T-cell (primary cell): ENCODE data around the gene PDPN. TPM values are rescaled to one million over a fixed set of nuclear protein-coding genes. Genes with fewer than 3 reads are reported as not detected.
"Not testable (repeated sequence)": the region's sequence is repeated elsewhere in the genome, so short reads cannot be mapped to it uniquely, and the experiment has no call there.

Source experiments
- ATAC-seq, 4 experiments: fragments of 200-7000 bp in 3 of 4; fragments of 150-1000 bp in 1 of 4; cut with Tn5 transposase; replicated peaks in 1 of 4; 1 replicate in 3 of 4; 2 replicates in 1 of 4; pipeline ENCODE4 v1.10.0; 2021; ENCODE audit warnings: moderate library complexity in 3 of 4, mild to moderate bottlenecking in 2 of 4, moderate number of reproducible peaks in 1 of 4
- CTCF ChIA-PET, 2 donors: fragments of 300-600 bp; sonication (Branson Sonifier 250); formaldehyde crosslinking; loops; one replicate each; lab custom pipeline; 2022; ENCODE audit warnings: antibody characterized with exemption in 2 of 2; lab: Charles Lee
- POLR2A ChIA-PET, 2 donors: fragments of 300-600 bp; sonication (Branson Sonifier 250); formaldehyde crosslinking; loops; one replicate each; lab custom pipeline; 2022; ENCODE audit warnings: antibody characterized with exemption in 2 of 2; lab: Charles Lee
- DNase-seq, 35 experiments: peaks; one replicate each; pipeline versions ENCODE4 v3.0.0 to v3.0.0-alpha.2; 2013 to 2023
- H3K27ac ChIP-seq: one replicate; pipeline ENCODE4 v1.5.1; 2013; ENCODE audit warnings: low read length
- H3K27me3 ChIP-seq, 2 experiments: replicated peaks in 1 of 2; 1 replicate in 1 of 2; 2 replicates in 1 of 2; pipeline versions ENCODE4 v1.6.1 to v1.7.0; 2013; ENCODE audit warnings: low read length in 1 of 2, mixed read lengths in 1 of 2; ENCODE audit not compliant: control insufficient read depth in 2 of 2, insufficient read depth in 2 of 2; ENCODE audit errors: extremely low read depth in 1 of 2
- H3K36me3 ChIP-seq, 2 donors: 1 replicate in 1 of 2; 2 replicates in 1 of 2; pipeline versions ENCODE4 v1.6.1 to v1.7.0; 2013; ENCODE audit warnings: low read length in 1 of 2; ENCODE audit not compliant: control insufficient read depth in 2 of 2, insufficient read depth in 1 of 2; ENCODE audit errors: extremely low read depth in 1 of 2
- H3K4me1 ChIP-seq, 2 experiments: 1 replicate in 1 of 2; 2 replicates in 1 of 2; pipeline versions ENCODE4 v1.6.1 to v1.7.0; 2013; ENCODE audit warnings: low read length in 2 of 2, mixed read lengths in 1 of 2; ENCODE audit not compliant: insufficient read depth in 2 of 2, control insufficient read depth in 1 of 2; ENCODE audit errors: extremely low read depth in 1 of 2
- H3K4me3 ChIP-seq, 2 donors: 1 replicate in 1 of 2; 2 replicates in 1 of 2; pipeline versions ENCODE4 v1.5.1 to v1.7.0; 2013; ENCODE audit warnings: mild to moderate bottlenecking in 2 of 2, low read length in 1 of 2, moderate library complexity in 1 of 2; ENCODE audit not compliant: control insufficient read depth in 1 of 2; ENCODE audit errors: extremely low read depth in 1 of 2
- H3K9me3 ChIP-seq: 2 replicates; pipeline ENCODE4 v1.7.0; 2013
- H3K27ac Mint-ChIP-seq, 2 donors: one replicate each; pipeline ENCODE4 v1.8.0; 2020 to 2021; ENCODE audit warnings: mild to moderate bottlenecking in 2 of 2, mixed read lengths in 2 of 2
- H3K27me3 Mint-ChIP-seq, 2 donors: one replicate each; pipeline ENCODE4 v1.8.0; 2021 to 2022; ENCODE audit warnings: mixed read lengths in 2 of 2
- H3K36me3 Mint-ChIP-seq: one replicate; pipeline ENCODE4 v1.8.0; 2021; ENCODE audit warnings: mixed read lengths
- H3K4me1 Mint-ChIP-seq, 3 donors: one replicate each; pipeline ENCODE4 v1.8.0; 2020 to 2022; ENCODE audit warnings: mixed read lengths in 3 of 3, mild to moderate bottlenecking in 1 of 3
- H3K4me3 Mint-ChIP-seq, 3 donors: one replicate each; pipeline ENCODE4 v1.8.0; 2020 to 2022; ENCODE audit warnings: mild to moderate bottlenecking in 3 of 3, mixed read lengths in 3 of 3, moderate library complexity in 3 of 3
- H3K9me3 Mint-ChIP-seq, 3 donors: one replicate each; pipeline ENCODE4 v1.8.0; 2020 to 2022; ENCODE audit warnings: mixed read lengths in 3 of 3
- WGBS: methylation state at CpG from one replicate; pipeline ENCODE4 v1.1.5; 2013; ENCODE audit warnings: missing lambda C conversion rate; ENCODE audit not compliant: insufficient coverage; 5-methylcytosine and 5-hydroxymethylcytosine counted together
- total RNA-seq, 35 experiments: library from RNA in 6 of 35; stranded (reverse) in 6 of 35; fragments of 120-200 nt in 1 of 35; gene quantifications; one replicate each; pipeline versions ENCODE4 v1.2.1 to v1.2.4 and lab custom pipeline; 2013 to 2026

Gene PDPN
- total RNA-seq, 5 donors from 2014 or later (not counting 1 experiment from before 2014, with no cell fraction given), result 0.61 TPM; not detected in 4

GRCh38 chr1:13549521-13549920 lies 34.1 kb upstream of the PDPN start:
- Histone ChIP-seq H3K4me3 (no peak overlapping the region), H3K27me3 (peaks cover 0 to 4% of the 10 kb centered on the region in 2 experiments), H3K27ac (no peak overlapping the region), H3K36me3 (no peaks in the 10 kb centered on the region), H3K9me3 (no peaks in the 10 kb centered on the region), H3K4me1 (no peaks in the 10 kb centered on the region)
- WGBS, result no CpG with 5 or more reads among the region's 3 CpGs
- H3K27ac Mint-ChIP-seq, result no peak overlapping the region
- ATAC-seq (no peak), DNase-seq (no peak)
- no peaks in the 10 kb centered on the region for H3K4me1 Mint-ChIP-seq
- ChIA-PET CTCF (no interaction called here), POLR2A (no interaction called here)
- H3K4me3 Mint-ChIP-seq, result no peak overlapping the region
- no peaks in the 10 kb centered on the region for H3K9me3 Mint-ChIP-seq
- H3K36me3 Mint-ChIP-seq, result no peaks in the 10 kb centered on the region
- peaks cover 13 to 18% of the 10 kb centered on the region in 2 donors for H3K27me3 Mint-ChIP-seq

DNA sequence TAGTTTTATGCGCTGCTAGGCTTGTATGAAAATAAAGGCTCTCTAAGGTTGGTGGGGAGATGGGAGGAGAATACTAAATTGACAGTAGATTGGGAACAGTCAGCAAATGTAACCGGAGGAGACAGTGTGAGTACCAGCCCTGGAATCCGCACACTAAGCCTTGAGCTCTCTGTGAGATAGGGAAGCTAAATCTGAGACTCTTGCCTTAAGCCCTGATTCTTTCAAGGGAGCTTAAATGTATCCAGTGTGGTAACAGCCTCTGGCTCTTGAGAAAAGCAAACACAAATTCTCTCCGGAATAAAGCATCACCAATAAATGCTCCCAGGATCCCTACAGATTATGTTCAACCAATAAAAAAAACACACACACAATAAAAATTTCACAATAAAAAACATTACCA lies 33.0 kb upstream of the PDPN start:
- Histone ChIP-seq H3K36me3 (no peaks in the 10 kb centered on the region), H3K9me3 (no peaks in the 10 kb centered on the region), H3K4me1 (no peaks in the 10 kb centered on the region), H3K27me3 (peaks cover 0 to 4% of the 10 kb centered on the region in 2 experiments), H3K4me3 (no peak overlapping the region), H3K27ac (no peak overlapping the region)
- Mint-ChIP-seq H3K4me1 (no peaks in the 10 kb centered on the region), H3K27me3 (peaks cover 13 to 18% of the 10 kb centered on the region in 2 donors), H3K27ac (no peak overlapping the region), H3K36me3 (no peaks in the 10 kb centered on the region), H3K4me3 (no peak overlapping the region), H3K9me3 (no peaks in the 10 kb centered on the region)
- DNase-seq, result no peak
- ChIA-PET POLR2A (no interaction called here), CTCF (no interaction called here)
- WGBS, result 100% methylated on average over 1 of the region's 4 CpGs
- no peak for ATAC-seq

- POLR2A ChIA-PET, result no interaction called here
- WGBS, result 93% methylated on average over 24 of the region's 28 CpGs
- no peak overlapping the region for H3K4me3 Mint-ChIP-seq
- Histone ChIP-seq H3K9me3 (no peaks in the 10 kb centered on the region), H3K4me3 (no peak overlapping the region), H3K4me1 (no peaks in the 10 kb centered on the region), H3K27me3 (no peaks in the 10 kb centered on the region), H3K36me3 (no peaks in the 10 kb centered on the region), H3K27ac (no peak overlapping the region)
- CTCF ChIA-PET, result no interaction called here
- ATAC-seq (no peak), DNase-seq (no peak)
- no peak overlapping the region for H3K27ac Mint-ChIP-seq
- H3K9me3 Mint-ChIP-seq, result no peaks in the 10 kb centered on the region
- no peaks in the 10 kb centered on the region for H3K4me1 Mint-ChIP-seq
- H3K27me3 Mint-ChIP-seq, result peaks cover 3% of the 10 kb centered on the region in 2 donors
- H3K36me3 Mint-ChIP-seq, result no peaks in the 10 kb centered on the region
These were observed 28.8 kb upstream of the PDPN start for GRCh38 chr1:13554798-13555197.

DNA sequence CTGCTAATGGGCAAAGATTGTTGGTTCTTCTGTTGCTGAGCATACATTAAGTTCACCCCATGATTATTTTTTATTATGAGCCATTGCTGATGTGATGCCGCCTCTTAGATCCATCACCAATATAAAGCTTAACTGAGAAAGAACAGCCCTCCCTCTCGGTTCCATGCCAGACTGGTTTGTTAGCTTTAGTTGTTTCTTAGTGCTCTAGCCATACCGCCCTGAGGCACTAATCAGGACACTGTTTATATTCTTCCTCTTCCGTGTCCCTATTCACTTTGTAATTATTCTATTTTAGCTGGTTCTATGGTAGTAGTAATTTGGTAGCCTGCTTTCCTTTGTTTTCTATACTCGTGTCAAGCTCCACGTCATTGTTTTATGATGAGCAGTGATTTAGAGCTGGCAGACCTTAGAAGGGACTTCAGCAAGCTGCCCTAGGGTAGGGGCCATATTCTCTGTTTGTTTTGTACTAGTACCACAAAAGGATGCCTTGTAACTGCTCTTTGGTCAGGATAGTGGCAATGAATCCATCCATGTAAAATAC lies 27.3 kb upstream of the PDPN start:
- Histone ChIP-seq H3K4me3 (no peak overlapping the region), H3K4me1 (no peaks in the 10 kb centered on the region), H3K9me3 (no peaks in the 10 kb centered on the region), H3K27ac (no peak overlapping the region), H3K27me3 (no peaks in the 10 kb centered on the region), H3K36me3 (no peaks in the 10 kb centered on the region)
- H3K36me3 Mint-ChIP-seq, result no peaks in the 10 kb centered on the region
- DNase-seq (no peak), ATAC-seq (no peak)
- no peaks in the 10 kb centered on the region for H3K4me1 Mint-ChIP-seq
- no peak overlapping the region for H3K27ac Mint-ChIP-seq
- WGBS, result 70% methylated on average over 3 of the region's 6 CpGs
- ChIA-PET POLR2A (no interaction called here), CTCF (no interaction called here)
- H3K9me3 Mint-ChIP-seq, result no peaks in the 10 kb centered on the region
- peaks cover 5 to 8% of the 10 kb centered on the region in 2 donors for H3K27me3 Mint-ChIP-seq
- no peak overlapping the region for H3K4me3 Mint-ChIP-seq

GRCh38 chr1:13560541-13560940 lies 23.1 kb upstream of the PDPN start:
- H3K27ac Mint-ChIP-seq, result no peak overlapping the region
- ChIA-PET CTCF (interaction anchor here in 1 of 2 donors (0.6 kb wide), 1 partner anchor 21 kb away, joined by 8 read pairs; no protein-coding TSS in a partner anchor), POLR2A (no interaction called here)
- Histone ChIP-seq H3K27ac (no peak overlapping the region), H3K27me3 (peaks cover 0 to 3% of the 10 kb centered on the region in 2 experiments), H3K36me3 (no peaks in the 10 kb centered on the region), H3K9me3 (no peaks in the 10 kb centered on the region), H3K4me3 (no peak overlapping the region), H3K4me1 (no peaks in the 10 kb centered on the region)
- DNase-seq (no peak), ATAC-seq (no peak)
- no peak overlapping the region for H3K4me3 Mint-ChIP-seq
- WGBS, result 62% methylated on average over 2 of the region's 6 CpGs
- no peaks in the 10 kb centered on the region for H3K9me3 Mint-ChIP-seq
- peaks cover 14 to 18% of the 10 kb centered on the region in 2 donors for H3K27me3 Mint-ChIP-seq
- H3K36me3 Mint-ChIP-seq, result no peaks in the 10 kb centered on the region
- H3K4me1 Mint-ChIP-seq, result no peaks in the 10 kb centered on the region

DNA sequence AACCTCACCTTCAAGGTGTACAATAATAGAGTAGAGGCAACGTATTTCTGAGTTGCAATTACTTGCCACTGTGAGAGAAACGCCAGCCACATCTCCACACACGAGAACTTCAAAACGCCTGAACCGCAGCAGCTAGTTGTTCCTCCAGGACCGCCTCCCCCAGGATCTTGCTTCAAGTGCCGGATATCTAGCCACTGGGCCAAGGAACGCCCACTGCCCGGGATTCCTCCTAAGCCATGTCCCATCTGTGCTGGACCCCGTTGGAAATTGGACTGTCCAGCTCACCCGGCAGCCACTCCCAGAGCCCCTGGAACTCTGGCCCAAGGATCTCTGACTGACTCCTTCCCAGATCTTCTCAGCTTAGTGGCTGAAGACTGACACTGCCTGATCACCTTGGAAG lies 20.7 kb upstream of the PDPN start:
- not testable (repeated sequence) for H3K4me1 Mint-ChIP-seq, ATAC-seq

GRCh38 chr1:13564073-13564472 lies 19.6 kb upstream of the PDPN start:
- Mint-ChIP-seq H3K9me3 (no peaks in the 10 kb centered on the region), H3K27ac (no peak overlapping the region), H3K4me1 (no peaks in the 10 kb centered on the region), H3K36me3 (no peaks in the 10 kb centered on the region), H3K27me3 (peaks cover 14 to 18% of the 10 kb centered on the region in 2 donors), H3K4me3 (no peak overlapping the region)
- POLR2A ChIA-PET, result no interaction called here
- Histone ChIP-seq H3K4me3 (no peak overlapping the region), H3K4me1 (no peaks in the 10 kb centered on the region), H3K9me3 (no peaks in the 10 kb centered on the region), H3K36me3 (no peaks in the 10 kb centered on the region), H3K27me3 (peaks cover 0 to 6% of the 10 kb centered on the region in 2 experiments), H3K27ac (no peak overlapping the region)
- WGBS, result 85% methylated on average over 5 of the region's 5 CpGs
- CTCF ChIA-PET, result no interaction called here
- no peak for DNase-seq
- no peak for ATAC-seq

More for the DNA sequence above, 20.7 kb upstream of the PDPN start:
- H3K4me3 Mint-ChIP-seq, H3K27ac ChIP-seq, POLR2A ChIA-PET, H3K27ac Mint-ChIP-seq, DNase-seq, H3K4me1 ChIP-seq, CTCF ChIA-PET, H3K9me3 ChIP-seq, H3K36me3 ChIP-seq, H3K36me3 Mint-ChIP-seq, H3K4me3 ChIP-seq, H3K27me3 ChIP-seq, H3K9me3 Mint-ChIP-seq: not testable (repeated sequence)
- peaks cover 14 to 18% of the 10 kb centered on the region in 2 donors for H3K27me3 Mint-ChIP-seq
- 90% methylated on average over 10 of the region's 11 CpGs for WGBS
